Suprapubic skin (tissue), 4 donors: Measurements from ENCODE around the gene PCNX4.

Experiments
- CTCF ChIP-seq, 2 donors: fragments of 200-600 bp in 1 of 2; fragments of 450-650 bp in 1 of 2; sonication (generic) in 1 of 2; IDR thresholded peaks; one replicate each; pipeline ENCODE4 v1.5.1; 2016 to 2019; ENCODE audit warnings: antibody characterized with exemption in 2 of 2, mild to moderate bottlenecking in 1 of 2, moderate library complexity in 1 of 2
- EP300 ChIP-seq: sonication (generic); formaldehyde crosslinking; IDR thresholded peaks from one replicate; pipeline ENCODE4 v1.6.1; 2017; ENCODE audit warnings: antibody characterized with exemption
- POLR2A ChIP-seq, 2 donors: fragments of 450-650 bp; IDR thresholded peaks; one replicate each; pipeline ENCODE4 v1.6.1; 2017; ENCODE audit warnings: antibody characterized with exemption in 2 of 2, mild to moderate bottlenecking in 2 of 2, moderate library complexity in 2 of 2
- POLR2AphosphoS5 ChIP-seq, 3 donors: sonication (generic); formaldehyde crosslinking; IDR thresholded peaks; one replicate each; pipeline ENCODE4 v1.6.1; 2017; ENCODE audit warnings: antibody characterized with exemption in 3 of 3

GRCh38 chr14:60214415-60215126 lies 122.8 kb downstream of the PCNX4 start:
- TF ChIP-seq POLR2A (IDR thresholded peaks at IDR 0.05) (no peak), CTCF (IDR thresholded peaks at IDR 0.05) (no peak), POLR2AphosphoS5 (IDR thresholded peaks at IDR 0.05) (no peak), EP300 (no peak)
